ENCODE results near the gene PEX3. TPM values are rescaled to one million over a fixed set of nuclear protein-coding genes. Genes with fewer than 3 reads are reported as not detected.
A peak's percentile ranks its signal among the peaks of the same experiment; 100 is the strongest.
"Not testable (repeated sequence)": the region's sequence is repeated elsewhere in the genome, so short reads cannot be mapped to it uniquely, and the experiment has no call there.

The PEX3 gene
- total RNA-seq, 2 experiments from 2014 or later: 29.3 to 31.3 TPM

DNA sequence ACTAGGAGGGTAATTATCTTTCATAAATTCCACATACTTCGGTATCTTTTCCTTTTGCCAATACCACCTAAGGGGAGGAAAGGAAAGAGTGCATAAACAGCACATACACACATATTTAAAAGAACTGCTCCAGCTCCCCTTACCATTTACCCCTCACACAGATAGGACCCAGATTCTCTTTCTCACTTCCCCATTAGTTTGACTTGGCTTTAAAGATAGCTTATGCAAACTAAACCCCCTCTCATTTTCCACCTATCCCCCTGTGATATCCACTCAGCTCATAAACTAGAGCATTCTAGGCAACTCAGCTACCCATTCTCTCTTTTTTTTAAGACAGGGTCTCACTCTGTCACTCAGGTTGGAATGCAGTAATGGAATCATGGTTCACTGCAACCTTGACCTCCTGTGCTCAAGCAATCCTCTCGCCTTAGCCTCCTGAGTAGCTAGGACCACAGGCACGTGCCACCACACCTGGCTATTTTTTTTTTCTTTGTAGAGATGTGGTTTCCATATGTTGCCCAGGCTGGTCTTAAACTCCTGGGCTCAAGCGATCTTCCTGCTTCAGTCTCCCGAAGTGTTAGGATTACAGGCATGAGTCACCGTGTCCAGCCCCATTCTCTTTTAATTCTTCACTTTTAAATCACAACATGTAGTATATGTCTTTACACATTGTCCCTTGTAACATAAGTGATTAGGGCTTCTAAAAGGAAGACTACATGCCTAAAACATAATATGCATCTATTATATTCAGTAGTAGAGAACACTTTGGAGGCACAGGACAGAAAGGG lies 56.9 kb downstream of the PEX3 start:
- Mint-ChIP-seq H3K27ac (no peak overlapping the region), H3K36me3 (peaks cover 21% of the 10 kb centered on the region), H3K27me3 (no peaks in the 10 kb centered on the region), H3K4me3 (no peak overlapping the region), H3K9me3 (peaks cover 2% of the 10 kb centered on the region), H3K4me1 (peaks cover 4% of the 10 kb centered on the region)
- no peak for DNase-seq

DNA sequence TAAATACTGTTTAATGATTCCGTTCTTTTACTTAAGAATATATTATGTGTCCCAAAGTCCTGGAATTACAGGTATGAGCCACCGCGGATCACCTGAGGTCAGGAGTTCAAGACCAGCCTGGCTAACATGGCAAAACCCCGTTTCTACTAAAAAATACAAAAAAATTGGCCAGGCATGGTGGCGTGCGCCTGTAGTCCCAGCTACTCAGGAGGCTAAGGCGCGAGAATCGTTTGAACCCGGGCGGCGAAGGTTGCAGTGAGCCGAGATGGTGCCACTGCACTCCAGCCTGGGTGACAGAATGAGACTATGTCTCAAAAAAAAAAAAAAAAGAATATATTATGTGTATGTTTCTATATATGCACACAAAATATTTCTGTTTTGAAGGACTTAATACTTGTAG lies 59.7 kb downstream of the PEX3 start:
- not testable (repeated sequence) for H3K27ac Mint-ChIP-seq

DNA sequence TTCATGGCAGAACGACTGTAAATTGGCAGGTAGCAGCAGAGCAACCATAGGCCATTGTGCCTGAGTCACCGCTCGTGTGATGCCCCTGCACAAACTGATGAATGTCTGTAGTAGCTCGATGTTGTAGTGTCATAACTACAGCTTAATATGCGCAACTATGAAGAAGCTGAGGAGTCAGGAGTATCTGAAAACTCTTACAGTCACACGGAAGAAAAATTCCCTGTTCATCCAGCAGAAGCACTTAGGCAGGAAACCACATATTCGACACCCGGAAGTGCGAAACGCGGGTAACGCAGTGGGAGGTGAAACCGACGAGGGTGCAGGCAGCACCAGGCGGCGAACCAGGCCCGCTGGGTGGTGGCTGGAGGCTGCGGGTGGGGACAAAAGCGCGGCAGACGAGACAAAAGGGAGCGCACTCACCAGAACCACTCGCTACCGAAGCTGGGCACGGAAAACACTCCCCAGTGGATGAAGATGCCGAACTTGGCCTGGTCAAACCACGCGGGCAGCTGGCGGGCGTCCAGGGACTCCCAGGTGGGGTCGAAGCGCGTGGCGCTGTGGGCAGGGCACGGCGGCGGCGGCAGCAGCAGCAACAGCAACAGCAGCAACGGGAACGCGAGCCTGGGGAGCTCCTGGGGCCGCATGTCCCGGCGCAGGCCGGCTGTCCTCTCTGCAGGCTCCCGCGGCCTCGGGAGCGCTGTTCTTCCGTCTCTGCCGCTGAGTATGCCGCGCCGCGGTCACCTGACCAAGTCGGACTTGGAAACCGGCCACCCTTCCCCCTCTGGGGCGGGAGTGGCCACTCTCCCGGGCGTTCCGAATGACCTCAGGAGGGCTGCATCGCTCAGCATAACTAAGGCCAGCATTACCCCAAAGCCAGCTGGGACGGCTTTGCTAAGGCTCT lies 60.6 kb downstream of the PEX3 start, which contains the start of gene FUCA2:
Gene FUCA2, minus strand, starts transcription at position 730 of the 901 bp plus-strand sequence. Its CDS starts 86 bp downstream, at position 644.
- Mint-ChIP-seq H3K36me3 (peaks cover 18% of the 10 kb centered on the region), H3K4me3 (peak within 1 kb of the TSS; percentile 83), H3K9me3 (peaks cover 4% of the 10 kb centered on the region), H3K4me1 (peaks cover 4% of the 10 kb centered on the region), H3K27me3 (no peaks in the 10 kb centered on the region), H3K27ac (peak within 1 kb of the TSS; percentile 88)
- DNase-seq: peak; percentile 63

More for the DNA sequence above, 59.7 kb downstream of the PEX3 start:
- DNase-seq, H3K9me3 Mint-ChIP-seq, H3K4me1 Mint-ChIP-seq, H3K27me3 Mint-ChIP-seq, H3K4me3 Mint-ChIP-seq: not testable (repeated sequence)
- peaks cover 25% of the 10 kb centered on the region for H3K36me3 Mint-ChIP-seq

DNA sequence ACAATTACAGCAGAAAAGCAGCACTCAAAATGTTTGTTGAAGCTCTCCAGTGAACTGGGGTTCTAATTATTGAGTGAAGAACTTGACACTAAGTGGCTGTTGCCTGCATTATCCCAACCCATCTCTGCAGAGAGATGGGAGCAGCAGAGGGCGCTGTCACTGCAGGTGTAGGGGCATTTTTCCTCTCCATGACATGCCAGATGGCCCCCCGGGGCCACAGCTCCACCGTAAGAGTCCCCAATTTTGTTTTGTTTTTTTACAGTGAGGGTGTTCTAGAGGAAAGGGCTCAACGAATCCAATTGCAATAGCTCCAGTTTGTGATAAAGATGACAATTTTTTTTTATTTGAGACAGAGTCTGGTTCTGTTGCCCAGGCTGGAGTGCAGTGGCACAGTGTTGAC lies 62.8 kb downstream of the PEX3 start:
- peaks cover 4% of the 10 kb centered on the region for H3K4me1 Mint-ChIP-seq
- peak; percentile 28 for DNase-seq
- peaks cover 4% of the 10 kb centered on the region for H3K9me3 Mint-ChIP-seq
- H3K36me3 Mint-ChIP-seq: peaks cover 15% of the 10 kb centered on the region
- no peak overlapping the region for H3K4me3 Mint-ChIP-seq
- H3K27ac Mint-ChIP-seq: no peak overlapping the region
- H3K27me3 Mint-ChIP-seq: no peaks in the 10 kb centered on the region

DNA sequence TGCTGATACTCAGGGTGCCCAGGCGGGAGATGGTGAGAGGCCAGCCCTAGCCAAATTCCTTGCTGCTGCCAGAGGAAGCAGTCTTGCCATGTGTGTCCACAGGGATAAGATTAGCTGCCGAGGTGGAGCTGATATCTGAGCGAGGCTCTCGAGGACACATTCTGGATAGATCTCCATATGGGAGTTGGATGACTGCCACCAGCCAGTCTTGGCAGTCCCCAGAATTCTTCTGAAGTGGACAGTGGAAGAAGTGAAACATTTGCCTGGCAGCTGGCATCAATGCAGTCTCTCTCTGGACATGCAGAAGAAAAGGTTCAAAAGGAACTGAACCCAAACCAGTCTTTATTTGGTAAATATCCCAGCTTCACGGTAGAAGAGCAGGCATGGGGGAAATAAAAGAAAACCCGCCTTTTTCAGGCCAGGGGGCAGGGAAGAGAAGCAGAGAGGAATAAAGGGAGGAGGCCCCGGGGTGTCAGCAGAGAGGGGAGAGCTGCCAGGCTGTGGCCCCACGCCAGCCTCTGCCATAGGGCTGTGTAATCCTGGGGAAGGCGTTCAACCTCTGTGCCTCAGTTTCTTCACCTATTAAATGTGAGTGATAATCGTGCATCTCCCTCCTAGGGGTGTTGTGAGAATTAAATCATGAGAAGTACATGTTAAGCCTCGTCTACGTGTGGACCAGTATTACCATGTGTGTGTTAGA lies 64.6 kb downstream of the PEX3 start:
- H3K36me3 Mint-ChIP-seq: peaks cover 15% of the 10 kb centered on the region
- H3K27me3 Mint-ChIP-seq: no peaks in the 10 kb centered on the region
- peaks cover 4% of the 10 kb centered on the region for H3K4me1 Mint-ChIP-seq
- no peak for DNase-seq
- peaks cover 4% of the 10 kb centered on the region for H3K9me3 Mint-ChIP-seq
- no peak overlapping the region for H3K4me3 Mint-ChIP-seq
- no peak overlapping the region for H3K27ac Mint-ChIP-seq

DNA sequence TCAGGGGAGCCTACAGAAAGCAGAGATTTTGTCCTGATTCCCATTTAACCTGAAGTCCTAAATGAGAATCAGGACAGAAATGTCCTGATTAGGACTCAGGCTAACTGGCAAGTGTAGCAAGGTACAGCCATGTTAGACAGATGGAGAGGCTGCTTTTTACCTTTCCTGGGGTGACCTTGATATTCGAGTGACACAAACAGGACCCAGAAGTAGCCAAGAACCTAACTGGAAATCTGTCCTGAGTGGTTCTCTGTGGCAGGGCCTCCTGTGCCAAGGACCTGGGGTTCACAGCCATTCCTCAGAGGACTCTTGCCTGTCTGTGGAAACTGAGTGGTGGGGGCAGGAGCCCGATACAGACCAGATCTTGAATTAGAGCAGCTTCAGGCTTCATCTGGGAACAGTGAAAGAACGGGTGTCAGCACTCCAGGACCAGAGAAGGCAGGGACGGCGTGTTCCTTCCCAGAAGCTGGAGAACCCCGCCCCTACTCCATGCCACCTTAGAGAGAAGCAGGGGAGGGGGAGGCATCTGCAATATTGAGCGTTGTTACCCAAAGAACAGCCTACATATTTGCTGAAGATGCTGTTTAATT lies 65.3 kb downstream of the PEX3 start:
- H3K4me1 Mint-ChIP-seq: peaks cover 3% of the 10 kb centered on the region
- H3K9me3 Mint-ChIP-seq: peaks cover 4% of the 10 kb centered on the region
- H3K4me3 Mint-ChIP-seq: no peak overlapping the region
- H3K36me3 Mint-ChIP-seq: peaks cover 12% of the 10 kb centered on the region
- no peak for DNase-seq
- H3K27me3 Mint-ChIP-seq: no peaks in the 10 kb centered on the region
- H3K27ac Mint-ChIP-seq: no peak overlapping the region

- Mint-ChIP-seq H3K27me3 (no peaks in the 10 kb centered on the region), H3K4me3 (no peak overlapping the region), H3K36me3 (peaks cover 8% of the 10 kb centered on the region), H3K27ac (no peak overlapping the region), H3K9me3 (peaks cover 4% of the 10 kb centered on the region), H3K4me1 (no peaks in the 10 kb centered on the region)
- DNase-seq: no peak
Observed at GRCh38 chr6:143516690-143517446, 66.3 kb downstream of the PEX3 start.

GRCh38 chr6:143517447-143517773 lies 66.8 kb downstream of the PEX3 start:
- Mint-ChIP-seq H3K4me3 (no peak overlapping the region), H3K9me3 (peaks cover 2% of the 10 kb centered on the region)

DNA sequence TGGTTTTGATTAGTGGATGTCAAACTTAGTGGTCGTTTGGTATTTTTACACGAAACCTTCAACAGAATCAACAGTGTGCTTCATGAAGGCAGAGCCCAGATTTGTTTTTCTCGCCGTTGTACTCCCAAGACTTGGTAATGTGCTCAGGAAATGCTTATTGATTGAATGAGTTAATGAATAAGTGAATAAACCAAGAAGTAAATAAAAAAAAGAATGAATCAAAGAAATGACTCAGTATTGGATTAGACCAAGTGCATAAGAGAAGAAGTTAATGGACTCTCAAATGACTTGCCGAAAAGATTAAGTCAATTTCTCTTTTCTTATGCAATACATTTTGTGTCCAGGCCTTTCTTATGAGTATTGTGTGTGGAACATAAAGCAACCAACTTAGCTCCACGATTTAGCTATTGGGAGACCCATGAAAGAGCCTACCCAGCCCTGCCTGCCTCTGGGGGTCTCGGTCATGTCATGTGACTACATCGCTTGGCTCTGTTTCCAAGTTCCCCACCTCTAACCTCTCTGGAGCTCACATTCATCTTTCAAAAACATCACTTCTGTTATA lies 71.5 kb downstream of the PEX3 start:
- Mint-ChIP-seq H3K4me3 (no peak overlapping the region), H3K36me3 (no peaks in the 10 kb centered on the region), H3K27me3 (no peaks in the 10 kb centered on the region)

More at GRCh38 chr6:143517447-143517773, 66.8 kb downstream of the PEX3 start:
- Mint-ChIP-seq H3K27ac (no peak overlapping the region), H3K4me1 (no peaks in the 10 kb centered on the region), H3K27me3 (no peaks in the 10 kb centered on the region), H3K36me3 (peaks cover 5% of the 10 kb centered on the region)
- no peak for DNase-seq

DNA sequence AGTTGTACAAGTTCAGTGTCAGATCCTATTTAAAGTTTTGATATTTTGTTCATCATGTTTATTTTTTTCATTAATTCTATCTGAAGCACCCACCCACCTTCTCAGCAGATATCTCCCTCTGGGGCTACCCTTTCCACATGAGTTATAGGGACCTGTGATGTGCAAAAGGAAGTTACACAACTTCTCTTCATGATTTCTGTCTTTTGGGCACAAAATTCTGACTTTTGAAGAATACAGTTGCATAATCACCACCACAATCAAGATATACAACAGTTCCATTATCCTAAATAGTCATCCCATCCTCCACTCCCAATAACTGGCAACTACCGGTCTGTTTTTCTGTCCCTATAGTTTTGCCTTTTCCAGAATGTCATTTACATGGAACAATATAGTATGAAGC lies 74.8 kb downstream of the PEX3 start:
- no peaks in the 10 kb centered on the region for H3K27me3 Mint-ChIP-seq
- no peaks in the 10 kb centered on the region for H3K36me3 Mint-ChIP-seq
- H3K9me3 Mint-ChIP-seq: peaks cover 2% of the 10 kb centered on the region
- no peak overlapping the region for H3K4me3 Mint-ChIP-seq
- peaks cover 12% of the 10 kb centered on the region for H3K4me1 Mint-ChIP-seq
- no peak for DNase-seq
- H3K27ac Mint-ChIP-seq: no peak overlapping the region

More for the DNA sequence above, 71.5 kb downstream of the PEX3 start:
- peaks cover 2% of the 10 kb centered on the region for H3K9me3 Mint-ChIP-seq
- no peak overlapping the region for H3K27ac Mint-ChIP-seq
- no peaks in the 10 kb centered on the region for H3K4me1 Mint-ChIP-seq
- DNase-seq: no peak

GRCh38 chr6:143527677-143528076 lies 77.1 kb downstream of the PEX3 start:
- Mint-ChIP-seq H3K4me3 (no peak overlapping the region), H3K27ac (no peak overlapping the region), H3K4me1 (peaks cover 12% of the 10 kb centered on the region)

DNA sequence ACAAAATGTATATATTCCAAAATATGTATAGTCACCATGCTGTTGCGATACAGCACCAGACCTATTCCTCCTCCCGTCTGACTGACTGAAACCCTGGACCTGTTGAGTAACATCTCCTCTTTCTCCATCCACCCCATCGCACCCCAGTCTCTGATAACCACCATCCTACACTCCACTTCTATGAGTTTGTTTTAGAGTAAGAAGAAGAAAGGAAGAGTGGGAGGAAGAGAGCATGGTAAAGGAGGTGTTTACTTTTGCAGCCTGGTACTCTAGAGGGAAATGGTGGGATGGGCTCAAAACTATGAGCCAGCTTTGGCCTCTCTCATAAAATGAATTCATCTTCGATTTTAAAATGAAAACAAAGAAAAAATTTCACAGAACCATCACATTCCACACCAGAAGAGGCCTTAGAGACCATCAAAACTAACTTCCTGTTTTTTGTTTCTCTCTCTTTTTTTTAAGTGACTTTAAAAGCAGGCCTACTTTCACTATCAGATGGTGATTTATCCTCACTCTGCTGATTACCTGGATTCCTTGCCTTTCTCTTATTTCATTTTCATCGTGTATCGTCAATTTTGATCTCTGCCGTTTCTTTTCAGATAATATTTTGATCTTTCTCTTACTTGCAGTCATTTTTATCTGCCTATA lies 77.7 kb downstream of the PEX3 start:
- Mint-ChIP-seq H3K27me3 (no peaks in the 10 kb centered on the region), H3K36me3 (no peaks in the 10 kb centered on the region), H3K4me1 (peaks cover 12% of the 10 kb centered on the region), H3K27ac (peak overlapping the region; percentile 62), H3K9me3 (peaks cover 2% of the 10 kb centered on the region), H3K4me3 (no peak overlapping the region)
- DNase-seq: no peak

More at GRCh38 chr6:143527677-143528076, 77.1 kb downstream of the PEX3 start:
- no peak for DNase-seq
- Mint-ChIP-seq H3K36me3 (no peaks in the 10 kb centered on the region), H3K27me3 (no peaks in the 10 kb centered on the region), H3K9me3 (peaks cover 2% of the 10 kb centered on the region)

GRCh38 chr6:143529095-143529494 lies 78.5 kb downstream of the PEX3 start:
- Mint-ChIP-seq H3K9me3 (no peaks in the 10 kb centered on the region), H3K36me3 (no peaks in the 10 kb centered on the region), H3K4me1 (peaks cover 12% of the 10 kb centered on the region), H3K27me3 (no peaks in the 10 kb centered on the region), H3K27ac (no peak overlapping the region), H3K4me3 (no peak overlapping the region)
- no peak for DNase-seq

All from activated naive CD8-positive, alpha-beta T cell treated with anti-CD3 and anti-CD28 coated beads for 36 hours (primary cell).